Urothelium cell line (cell line): ENCODE results near the gene SPAG6.

Source experiments
- DNase-seq: peaks from one replicate; pipeline ENCODE4 v3.0.0; 2011; ENCODE audit warnings: low spot score, mixed read lengths
- FAIRE-seq: peaks from 2 replicates; lab custom pipeline; 2011; peaks lifted over from hg19 to GRCh38; lab: Jason Lieb, UNC

The SPAG6 gene

GRCh38 chr10:22321924-22322640 lies 23.2 kb upstream of the SPAG6 start:
- DNase-seq: peak; percentile 13
- no peak for FAIRE-seq

GRCh38 chr10:22322641-22323160 lies 22.6 kb upstream of the SPAG6 start:
- DNase-seq (no peak), FAIRE-seq (no peak)

GRCh38 chr10:22323538-22324305 lies 21.6 kb upstream of the SPAG6 start:
- FAIRE-seq (no peak), DNase-seq (no peak)

- DNase-seq: no peak
- no peak for FAIRE-seq
These were observed 20.9 kb upstream of the SPAG6 start for GRCh38 chr10:22324413-22324812.

- no peak for DNase-seq
- no peak for FAIRE-seq
These were observed 20.4 kb upstream of the SPAG6 start for GRCh38 chr10:22324893-22325271.

GRCh38 chr10:22325272-22326144 lies 19.8 kb upstream of the SPAG6 start:
- DNase-seq (peak; percentile 86), FAIRE-seq (no peak)

GRCh38 chr10:22326145-22326702 lies 19.1 kb upstream of the SPAG6 start:
- FAIRE-seq: no peak
- no peak for DNase-seq

GRCh38 chr10:22329150-22329549 lies 16.1 kb upstream of the SPAG6 start:
- no peak for DNase-seq

GRCh38 chr10:22332116-22332692 lies 13.1 kb upstream of the SPAG6 start:
- DNase-seq (no peak), FAIRE-seq (no peak)

More at GRCh38 chr10:22329150-22329549, 16.1 kb upstream of the SPAG6 start:
- FAIRE-seq: no peak

GRCh38 chr10:22333167-22333974 lies 11.9 kb upstream of the SPAG6 start:
- DNase-seq (no peak), FAIRE-seq (no peak)

GRCh38 chr10:22333975-22334282 lies 11.4 kb upstream of the SPAG6 start:
- no peak for DNase-seq
- FAIRE-seq: no peak

GRCh38 chr10:22334414-22335172 lies 10.7 kb upstream of the SPAG6 start:
- no peak for DNase-seq
- no peak for FAIRE-seq

- FAIRE-seq (no peak), DNase-seq (no peak)
These were observed 9.9 kb upstream of the SPAG6 start for GRCh38 chr10:22335173-22335933.

GRCh38 chr10:22338185-22338900 lies 7.0 kb upstream of the SPAG6 start:
- no peak for DNase-seq
- FAIRE-seq: no peak

- DNase-seq: no peak
- no peak for FAIRE-seq
These were observed 6.4 kb upstream of the SPAG6 start for GRCh38 chr10:22338931-22339330.

- DNase-seq: no peak
- FAIRE-seq: no peak
These were observed 5.5 kb upstream of the SPAG6 start for GRCh38 chr10:22339761-22340328.
